IMR-90 (cell line): ENCODE data around the gene TEX53. TPM values are rescaled to one million over a fixed set of nuclear protein-coding genes. Genes with fewer than 3 reads are reported as not detected.
A peak's percentile ranks its signal among the peaks of the same experiment; 100 is the strongest.

Experiments used
- ATAC-seq: fragments of 200-7000 bp; cut with Tn5 transposase; 2 replicates; pipeline ENCODE4 v1.9.1; 2020; ENCODE audit warnings: low read depth, mild to moderate bottlenecking, moderate library complexity
- BruUV-seq: library from RNA; stranded (reverse); fragments of 400-500 nt; replicated peaks from 2 replicates; lab custom pipeline; 2021; lab: Mats Ljungman, UMichigan
- CTCF ChIA-PET: fragments of 300-600 bp; formaldehyde crosslinking; extraction: SDS; loops from one replicate; lab custom pipeline; 2021; ENCODE audit warnings: antibody characterized with exemption; lab: Yijun Ruan, JAX
- POLR2A ChIA-PET: fragments of 300-600 bp; sonication (Branson Sonifier 250); formaldehyde crosslinking; loops from one replicate; lab custom pipeline; 2022; ENCODE audit warnings: antibody characterized with exemption; ENCODE audit not compliant: unreplicated experiment; lab: Charles Lee
- DNase-seq: peaks from one replicate; pipeline ENCODE4 v3.0.0; 2013
- H2AFZ ChIP-seq: replicated peaks from 2 replicates; pipeline ENCODE3; 2013; ENCODE audit warnings: low read length, mild to moderate bottlenecking; ENCODE audit not compliant: poor library complexity
- H2AK5ac ChIP-seq: 2 replicates; pipeline ENCODE4 v1.6.1; 2013; ENCODE audit warnings: low read depth, low read length, inconsistent platforms
- H2AK9ac ChIP-seq: replicated peaks from 2 replicates; pipeline ENCODE3; 2013; ENCODE audit warnings: mild to moderate bottlenecking, low read depth, low read length, moderate library complexity; ENCODE audit not compliant: poor library complexity
- H2BK120ac ChIP-seq: 2 replicates; pipeline ENCODE4 v1.6.1; 2013; ENCODE audit warnings: low read depth, low read length, inconsistent platforms
- H2BK15ac ChIP-seq: 3 replicates; pipeline ENCODE4 v1.6.1; 2013; ENCODE audit warnings: low read depth, low read length, inconsistent platforms
- H2BK20ac ChIP-seq: 2 replicates; pipeline ENCODE4 v1.6.1; 2013; ENCODE audit warnings: low read depth, mild to moderate bottlenecking, inconsistent platforms, low read length, moderate library complexity
- H2BK5ac ChIP-seq: 2 replicates; pipeline ENCODE4 v1.6.1; 2013; ENCODE audit warnings: mild to moderate bottlenecking, low read depth, low read length, inconsistent platforms; ENCODE audit not compliant: poor library complexity, severe bottlenecking
- H3K14ac ChIP-seq: replicated peaks from 2 replicates; pipeline ENCODE4 v1.6.1; 2013; ENCODE audit warnings: low read depth, low read length, inconsistent platforms
- H3K18ac ChIP-seq: 2 replicates; pipeline ENCODE4 v1.6.1; 2013; ENCODE audit warnings: low read depth, low read length, control low read depth
- H3K23ac ChIP-seq: 2 replicates; pipeline ENCODE4 v1.6.1; 2013; ENCODE audit warnings: low read depth, low read length, inconsistent platforms
- H3K27ac ChIP-seq: 2 replicates; pipeline ENCODE4 v1.5.1; 2013; ENCODE audit warnings: mild to moderate bottlenecking, control low read depth, low read length; ENCODE audit not compliant: insufficient read depth
- H3K27me3 ChIP-seq: 2 replicates; pipeline ENCODE4 v1.6.1; 2013; ENCODE audit warnings: low read length; ENCODE audit not compliant: control insufficient read depth, insufficient read depth
- H3K36me3 ChIP-seq: 2 replicates; pipeline ENCODE4 v1.6.1; 2013; ENCODE audit warnings: low read length, mixed read lengths; ENCODE audit not compliant: control insufficient read depth, insufficient read depth
- H3K4ac ChIP-seq: 2 replicates; pipeline ENCODE4 v1.6.1; 2013; ENCODE audit warnings: low read depth, low read length, inconsistent platforms
- H3K4me1 ChIP-seq: 2 replicates; pipeline ENCODE4 v1.6.1; 2013; ENCODE audit warnings: low read length, mixed read lengths; ENCODE audit not compliant: control insufficient read depth, insufficient read depth
- H3K4me2 ChIP-seq: 2 replicates; pipeline ENCODE4 v1.6.1; 2013; ENCODE audit warnings: low read depth, mild to moderate bottlenecking, control low read depth, low read length, moderate library complexity
- H3K4me3 ChIP-seq: 2 replicates; pipeline ENCODE4 v1.5.1; 2013; ENCODE audit warnings: low read depth, mild to moderate bottlenecking, control low read depth, low read length, moderate library complexity; ENCODE audit not compliant: insufficient read depth
- H3K56ac ChIP-seq: 2 replicates; pipeline ENCODE4 v1.6.1; 2013; ENCODE audit warnings: low read length, inconsistent platforms; ENCODE audit not compliant: insufficient read depth; ENCODE audit errors: extremely low read depth
- H3K79me1 ChIP-seq, 2 experiments: 2 replicates each; pipeline ENCODE4 v1.6.1; 2013; ENCODE audit warnings: low read length in 2 of 2, inconsistent platforms in 1 of 2, low read depth in 1 of 2
- H3K9ac ChIP-seq: 2 replicates; pipeline ENCODE4 v1.6.1; 2013; ENCODE audit warnings: low read depth, low read length, control low read depth
- H3K9me1 ChIP-seq: 2 replicates; pipeline ENCODE4 v1.6.1; 2013; ENCODE audit warnings: low read length, inconsistent platforms; ENCODE audit not compliant: insufficient read depth
- H3K9me3 ChIP-seq: 2 replicates; pipeline ENCODE4 v1.6.1; 2013; ENCODE audit warnings: low read length; ENCODE audit not compliant: control insufficient read depth, insufficient read depth
- H4K20me1 ChIP-seq: 2 replicates; pipeline ENCODE4 v1.6.1; 2013; ENCODE audit warnings: low read length, inconsistent platforms; ENCODE audit not compliant: insufficient read depth
- H4K5ac ChIP-seq: 2 replicates; pipeline ENCODE4 v1.6.1; 2013; ENCODE audit warnings: mild to moderate bottlenecking, low read depth, low read length, control low read depth
- H4K8ac ChIP-seq, 2 experiments: 2 replicates each; pipeline ENCODE4 v1.6.1; 2013; ENCODE audit warnings: low read depth in 2 of 2, low read length in 2 of 2, control low read depth in 1 of 2, inconsistent platforms in 1 of 2
- H4K91ac ChIP-seq: 2 replicates; pipeline ENCODE4 v1.6.1; 2013; ENCODE audit warnings: low read depth, low read length, inconsistent platforms; ENCODE audit not compliant: insufficient read depth
- BHLHE40 ChIP-seq: fragments of 150-350 bp; IDR thresholded peaks from 2 replicates; pipeline ENCODE4 v1.6.1; 2016; ENCODE audit warnings: mild to moderate bottlenecking, low read depth, low read length
- FOS ChIP-seq: fragments of 150-350 bp; IDR thresholded peaks from 2 replicates; pipeline ENCODE4 v1.6.1; 2016; ENCODE audit warnings: low read depth, low read length
- WGBS, 2 experiments: methylation state at CpG; one replicate each; pipeline versions ENCODE4 v1.1.5 to v1.1.7; 2013; ENCODE audit warnings: missing lambda C conversion rate in 2 of 2; ENCODE audit not compliant: insufficient read length in 1 of 2; ENCODE audit errors: extremely low coverage in 2 of 2; 5-methylcytosine and 5-hydroxymethylcytosine counted together
- dilution Hi-C: fragments of 300-500 bp; cut with HindIII; formaldehyde crosslinking; loops from one replicate; pipeline ENCODE4 v1.14.3; 2018; ENCODE audit warnings: low sequenced_read_pairs; ENCODE audit not compliant: unreplicated experiment
- in situ Hi-C: fragments of 300-500 bp; cut with MboI; formaldehyde crosslinking; loops from 3 replicates; pipeline ENCODE4 v1.14.3; 2019; ENCODE audit warnings: low sequenced_read_pairs, inconsistent platforms, mixed read lengths
- intact Hi-C: fragments of 100-400 bp; cut with micrococcal nuclease; formaldehyde crosslinking; loops from 2 replicates; pipeline ENCODE4 v1.10.0; 2022
- polyA plus RNA-seq, 3 experiments: library from polyadenylated mRNA; depleted of rRNA; stranded (reverse); fragments of >200 nt; gene quantifications; 2 replicates each; pipeline ENCODE4 v1.2.3, GENCODE V29; 2012; ENCODE audit warnings: low replicate concordance in 1 of 3
- total RNA-seq: library from RNA; depleted of rRNA; stranded (reverse); fragments of >200 nt; gene quantifications from 2 replicates; pipeline ENCODE4 v1.2.3, GENCODE V29; 2012

The TEX53 gene
- total and polyA plus RNA-seq, 2 of the 4 experiments (the other 2 are of a cell fraction), result not detected

- WGBS, 2 experiments, result 100% methylated on average over 1 of the region's 2 CpGs; no CpG with 5 or more reads in 1 of the 2 experiments
- Histone ChIP-seq H3K14ac (peak overlapping the region; percentile 30; the same call in 1 of the 2 replicates), H4K5ac (no peak overlapping the region), H2AK5ac (no peak overlapping the region), H3K4me1 (peaks cover 6% of the 10 kb centered on the region), H2BK5ac (no peak overlapping the region), H3K4ac (no peak overlapping the region; the same call in 1 of the 2 replicates), H3K18ac (no peak overlapping the region), H3K9me3 (no peaks in the 10 kb centered on the region), H4K20me1 (peaks cover 10% of the 10 kb centered on the region; the same call in 1 of the 2 replicates), H3K9ac (no peak overlapping the region), H4K91ac (no peak overlapping the region), H3K23ac (no peak overlapping the region), H3K9me1 (peaks cover 14% of the 10 kb centered on the region), H3K56ac (no peak overlapping the region), H3K4me2 (no peak overlapping the region), H2AK9ac (peak overlapping the region; percentile 51), H2BK20ac (no peak overlapping the region), H2BK120ac (no peak overlapping the region; the same call in 1 of the 2 replicates), H3K27ac (no peak overlapping the region), H3K4me3 (no peak overlapping the region), H4K8ac (no peak overlapping the region), H2BK15ac (no peak overlapping the region), H2AFZ (peak overlapping the region; percentile 11), H3K79me1 (peaks cover 0 to 6% of the 10 kb centered on the region in 2 experiments; a peak in 3 of 4 replicates), H3K27me3 (no peaks in the 10 kb centered on the region), H3K36me3 (peaks cover 9% of the 10 kb centered on the region; the same call in 1 of the 2 replicates)
- in situ Hi-C loops, result no loop called here
- intact Hi-C loops, result no loop called here
- dilution Hi-C loops, result no loop called here
- DNase-seq (peak; percentile 84), ATAC-seq (peak; percentile 96)
- TF ChIP-seq BHLHE40 (no peak), FOS (peak; percentile 57)
- ChIA-PET POLR2A (no interaction called here), CTCF (interaction anchor here (0.9 kb wide), 1 partner anchor 10 kb away, joined by 3 read pairs; no protein-coding TSS in a partner anchor)
- no TSS peak for BruUV-seq
Observed at GRCh38 chr9:114621975-114622609, 35.5 kb downstream of the TEX53 start.
